ENCODE measurements around the gene ARL8B.

- TF ChIP-seq HDAC2 (IDR thresholded peaks at IDR 0.05) (no peak), SKIL (IDR thresholded peaks at IDR 0.05; ENCODE audit: low read depth, poor library complexity, severe bottlenecking) (no peak)
Observed at GRCh38 chr3:5229414-5229813, 107.3 kb downstream of the ARL8B start.

All from GM12878 (cell line).